GM13976 (cell line): ENCODE results near the gene LPP.

Source experiments
- DNase-seq: peaks from one replicate; pipeline ENCODE4 v3.0.0; 2012; ENCODE audit warnings: low spot score
- in situ Hi-C: fragments of 300-500 bp; cut with MboI; formaldehyde crosslinking; loops from one replicate; pipeline ENCODE4 v1.12.0; 2022; ENCODE audit warnings: low sequenced_read_pairs, mixed read lengths, inconsistent platforms; ENCODE audit not compliant: unreplicated experiment
- TF ChIP-seq, protein P1 (sequence below): IDR thresholded peaks from 2 replicates; pipeline ENCODE4 v1.5.1; 2012; ENCODE audit warnings: borderline replicate concordance, mild to moderate bottlenecking; ENCODE audit not compliant: insufficient read depth; ENCODE audit errors: extremely low read depth, missing control alignments, control extremely low read depth

LPP gene

DNA sequence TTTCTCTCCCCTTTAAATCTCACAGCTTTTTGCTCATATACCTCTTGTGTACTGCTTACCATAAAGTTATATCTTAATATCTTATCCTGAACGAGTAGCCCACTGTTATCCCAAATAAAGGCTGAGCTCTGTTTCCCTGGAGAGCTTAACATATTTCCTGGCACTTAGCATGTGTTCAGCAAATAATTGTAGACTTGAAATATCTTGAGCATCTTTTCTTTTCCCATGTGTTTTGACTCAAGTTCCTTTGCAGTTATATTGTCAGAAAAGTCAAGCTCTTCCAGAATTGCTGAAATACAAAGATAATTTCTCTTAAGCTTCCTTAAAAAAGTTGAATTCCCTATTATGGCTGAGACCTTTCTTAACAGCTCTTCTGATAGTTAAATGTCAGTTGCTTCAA, 150.5 kb downstream of the LPP start:
- in situ Hi-C loops = no loop called here
- TF ChIP-seq, protein P1, sequence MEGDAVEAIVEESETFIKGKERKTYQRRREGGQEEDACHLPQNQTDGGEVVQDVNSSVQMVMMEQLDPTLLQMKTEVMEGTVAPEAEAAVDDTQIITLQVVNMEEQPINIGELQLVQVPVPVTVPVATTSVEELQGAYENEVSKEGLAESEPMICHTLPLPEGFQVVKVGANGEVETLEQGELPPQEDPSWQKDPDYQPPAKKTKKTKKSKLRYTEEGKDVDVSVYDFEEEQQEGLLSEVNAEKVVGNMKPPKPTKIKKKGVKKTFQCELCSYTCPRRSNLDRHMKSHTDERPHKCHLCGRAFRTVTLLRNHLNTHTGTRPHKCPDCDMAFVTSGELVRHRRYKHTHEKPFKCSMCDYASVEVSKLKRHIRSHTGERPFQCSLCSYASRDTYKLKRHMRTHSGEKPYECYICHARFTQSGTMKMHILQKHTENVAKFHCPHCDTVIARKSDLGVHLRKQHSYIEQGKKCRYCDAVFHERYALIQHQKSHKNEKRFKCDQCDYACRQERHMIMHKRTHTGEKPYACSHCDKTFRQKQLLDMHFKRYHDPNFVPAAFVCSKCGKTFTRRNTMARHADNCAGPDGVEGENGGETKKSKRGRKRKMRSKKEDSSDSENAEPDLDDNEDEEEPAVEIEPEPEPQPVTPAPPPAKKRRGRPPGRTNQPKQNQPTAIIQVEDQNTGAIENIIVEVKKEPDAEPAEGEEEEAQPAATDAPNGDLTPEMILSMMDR = no peak
- DNase-seq = no peak

DNA sequence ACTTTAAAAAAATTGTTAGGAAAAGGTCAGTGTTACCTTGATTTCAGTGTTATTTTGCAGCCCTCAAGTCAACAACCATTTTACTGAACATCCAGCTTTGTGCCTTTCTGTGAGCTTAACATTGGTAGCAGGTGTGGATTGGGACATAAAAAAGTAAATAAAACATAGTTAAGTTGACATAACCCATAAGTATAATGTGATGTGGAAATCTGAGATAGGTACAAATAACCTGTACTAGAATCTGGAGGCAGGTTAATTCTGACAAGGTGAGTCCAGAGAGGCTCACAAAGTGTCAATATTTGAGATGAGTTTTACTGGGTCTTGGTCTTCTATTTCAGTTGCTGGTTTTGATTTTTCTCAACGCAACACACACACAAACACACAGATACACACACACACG, 151.3 kb downstream of the LPP start:
- DNase-seq = no peak
- in situ Hi-C loops = no loop called here
- TF ChIP-seq, protein P1 = no peak

DNA sequence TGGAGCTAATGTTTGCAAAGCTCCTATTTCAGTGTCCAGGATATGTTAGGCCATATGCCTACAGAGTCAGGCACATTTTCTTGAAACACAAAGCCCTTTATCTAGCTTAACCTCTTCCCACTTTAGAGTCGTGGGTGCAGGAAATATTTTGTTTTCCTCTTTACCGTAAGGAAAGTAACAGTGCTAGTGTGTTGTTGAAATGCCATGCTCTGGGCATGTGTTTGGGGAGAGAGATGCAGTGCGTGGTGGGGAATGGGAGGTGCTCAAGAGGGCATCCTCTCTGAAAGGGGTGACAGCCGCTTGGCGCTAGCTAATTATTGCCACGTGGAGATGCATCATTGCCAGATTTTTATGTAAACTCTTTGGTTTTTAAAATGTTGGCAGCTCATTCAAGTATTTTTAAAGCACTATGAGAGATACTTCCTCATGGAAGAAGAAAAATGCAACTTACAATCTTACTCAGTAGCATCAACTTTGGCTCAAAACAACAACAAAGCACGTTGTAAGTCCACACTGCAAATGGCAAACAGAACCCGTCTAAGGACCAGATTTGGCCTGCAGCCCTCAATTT, 152.6 kb downstream of the LPP start:
- TF ChIP-seq, protein P1 = no peak
- in situ Hi-C loops = no loop called here
- no peak for DNase-seq

DNA sequence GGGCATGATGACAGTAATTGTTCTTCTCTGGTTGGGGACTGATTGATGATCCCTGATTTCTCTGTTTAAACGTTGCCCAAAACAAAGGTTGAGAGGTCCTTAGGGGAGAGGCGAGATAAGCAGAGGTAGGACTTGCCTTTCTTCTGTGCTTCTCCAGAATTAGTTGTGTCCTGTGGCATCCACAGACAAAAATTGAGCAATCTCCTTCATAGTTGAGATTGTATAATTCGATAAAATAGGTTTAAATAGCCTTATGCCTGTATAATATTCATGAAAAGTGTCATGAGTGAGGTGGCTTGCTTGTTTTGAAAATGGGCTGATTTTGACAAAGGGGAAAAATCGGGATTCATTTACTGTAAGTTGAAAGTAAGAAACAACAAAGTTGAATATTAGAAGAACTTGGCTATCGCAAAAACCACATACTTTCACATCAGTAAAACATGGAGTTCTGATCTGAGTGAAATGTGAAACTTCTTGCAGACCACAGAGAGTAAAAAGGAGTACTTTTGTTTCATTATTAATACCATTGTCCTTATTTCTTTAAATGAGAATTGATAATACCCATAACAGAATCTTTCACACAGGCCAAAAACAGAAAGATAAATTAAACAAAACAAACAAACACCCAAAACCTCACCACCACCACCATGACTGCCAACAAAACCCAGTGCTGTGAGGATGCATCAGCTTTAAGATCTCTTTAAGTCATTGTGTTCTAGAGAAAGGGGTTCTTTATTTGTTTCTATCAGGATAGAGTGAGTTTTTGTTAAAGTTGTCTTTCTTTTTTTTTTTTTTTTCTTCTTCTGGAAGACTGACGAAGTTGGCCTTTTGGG, 155.7 kb downstream of the LPP start:
- in situ Hi-C loops = no loop called here
- peak; percentile 54 for DNase-seq
- TF ChIP-seq, protein P1 = no peak

DNA sequence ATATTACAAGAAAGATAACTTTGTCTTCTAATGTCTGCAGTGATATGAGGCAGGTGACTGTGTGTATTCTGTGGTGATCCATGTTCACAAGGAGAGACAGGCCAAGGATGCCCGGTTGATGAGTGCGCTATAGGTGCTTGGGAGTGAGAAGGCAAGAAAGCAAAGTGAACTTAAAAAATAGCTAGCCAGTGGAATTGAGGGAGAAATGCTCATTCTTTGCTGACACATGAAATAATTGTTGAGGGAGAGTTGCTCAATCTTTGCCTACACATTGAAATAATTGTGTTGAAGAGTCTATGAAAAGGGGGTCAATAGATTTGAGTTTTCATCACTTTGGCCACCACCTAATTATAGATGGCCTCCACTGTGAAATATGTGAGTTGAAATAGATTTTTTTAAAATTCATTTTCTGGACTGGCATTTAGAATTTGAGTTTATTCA, 156.3 kb downstream of the LPP start:
- TF ChIP-seq, protein P1 = no peak
- in situ Hi-C loops = no loop called here
- no peak for DNase-seq

DNA sequence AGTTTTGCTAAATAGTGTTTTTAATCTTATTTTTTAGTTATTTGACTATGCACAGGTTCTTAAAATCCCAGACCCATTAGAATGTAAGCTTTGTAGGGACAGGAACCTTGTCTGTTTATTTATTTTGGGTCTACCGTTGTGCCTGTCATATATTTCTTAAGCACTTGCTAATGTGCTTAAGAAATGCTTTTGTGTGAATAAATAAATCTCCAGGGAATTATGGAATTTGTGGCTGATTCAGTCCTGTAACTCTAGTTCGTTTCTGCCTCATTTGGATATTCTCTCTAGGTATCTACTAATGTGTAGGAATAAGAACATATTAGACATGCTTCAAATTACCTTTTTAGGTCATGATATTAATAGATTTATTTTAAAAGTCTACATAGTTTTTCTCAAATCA, 161.6 kb downstream of the LPP start:
- in situ Hi-C loops = no loop called here
- DNase-seq = no peak
- TF ChIP-seq, protein P1 = no peak
